ENCODE data around the gene TUBB3. TPM values are rescaled to one million over a fixed set of nuclear protein-coding genes. Genes with fewer than 3 reads are reported as not detected.
A peak's percentile ranks its signal among the peaks of the same experiment; 100 is the strongest.

Gene TUBB3
- total RNA-seq, 1 donor from 2014 or later, result 833 TPM

GRCh38 chr16:89908236-89908635, 14.9 kb upstream of the TUBB3 start:
- TF ChIP-seq CTCF (conservative IDR thresholded peaks at IDR 0.05; ENCODE audit: low read depth, low read length), result no peak
- no peak for DNase-seq (ENCODE audit: low read depth)
- no peak overlapping the region for H3K4me3 ChIP-seq (ENCODE audit: low read depth, low read length)

GRCh38 chr16:89909777-89910716, 13.1 kb upstream of the TUBB3 start:
- DNase-seq (ENCODE audit: low read depth), result no peak
- TF ChIP-seq CTCF (conservative IDR thresholded peaks at IDR 0.05; ENCODE audit: low read depth, low read length), result peak; percentile 78
- no peak overlapping the region for H3K4me3 ChIP-seq (ENCODE audit: low read depth, low read length)

DNA sequence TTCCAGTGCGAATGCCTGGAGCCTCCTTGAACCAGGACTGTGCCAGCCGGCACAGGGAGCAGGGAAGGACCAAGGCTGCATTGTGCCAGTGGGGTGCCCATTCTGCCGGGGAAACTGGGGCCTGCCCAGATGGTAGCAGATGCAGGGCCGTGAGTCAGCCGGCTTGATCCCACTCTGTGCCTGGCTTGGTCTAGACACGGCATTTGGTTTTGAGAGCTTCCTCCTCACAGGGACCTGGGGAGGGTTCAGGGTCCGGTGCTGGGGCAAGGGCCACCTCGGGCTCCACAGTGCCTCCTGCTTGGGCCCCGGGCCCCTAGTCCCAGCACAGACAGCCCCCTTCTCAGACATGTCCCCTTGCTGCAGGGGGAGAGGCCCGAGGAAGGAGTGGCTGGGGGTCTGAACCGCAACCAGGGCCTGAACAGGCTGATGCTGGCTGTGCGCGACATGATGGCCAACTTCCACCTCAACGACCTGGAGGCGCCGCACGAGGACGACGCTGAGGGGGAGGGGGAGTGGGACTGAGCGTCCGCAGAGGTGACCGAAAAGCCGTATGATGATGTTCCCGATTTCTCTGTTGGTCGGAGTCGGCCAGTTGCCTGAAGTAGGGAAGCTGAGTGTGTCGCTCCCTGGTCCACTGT, 12.3 kb upstream of the TUBB3 start:
- no peak for DNase-seq (ENCODE audit: low read depth)
- no peak for TF ChIP-seq CTCF (conservative IDR thresholded peaks at IDR 0.05; ENCODE audit: low read depth, low read length)
- no peak overlapping the region for H3K4me3 ChIP-seq (ENCODE audit: low read depth, low read length)

GRCh38 chr16:89911375-89911774, 11.8 kb upstream of the TUBB3 start:
- TF ChIP-seq CTCF (conservative IDR thresholded peaks at IDR 0.05; ENCODE audit: low read depth, low read length), result no peak
- DNase-seq (ENCODE audit: low read depth), result no peak

DNA sequence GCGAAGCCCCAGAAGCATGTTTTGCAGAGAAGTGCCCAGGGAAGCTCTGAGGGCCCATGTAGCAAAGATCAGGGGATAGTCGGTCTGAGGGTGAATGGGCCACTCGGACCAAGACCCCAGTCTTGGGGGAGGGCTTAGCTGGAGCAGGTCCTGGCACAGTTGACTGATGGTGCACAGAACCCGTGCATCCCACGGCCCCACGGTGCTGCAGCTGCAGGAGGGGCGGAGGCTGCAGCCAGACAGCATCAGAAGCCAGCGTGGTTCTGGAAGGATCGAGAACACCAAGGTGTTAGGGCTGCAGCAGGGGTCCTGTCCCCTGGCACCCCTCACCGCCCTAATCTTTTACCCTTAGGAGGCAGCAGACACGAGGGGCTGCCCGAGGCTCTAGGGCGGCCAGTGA, 11.0 kb upstream of the TUBB3 start:
- DNase-seq (ENCODE audit: low read depth), result no peak
- no peak for TF ChIP-seq CTCF (conservative IDR thresholded peaks at IDR 0.05; ENCODE audit: low read depth, low read length)
- no peak overlapping the region for H3K4me3 ChIP-seq (ENCODE audit: low read depth, low read length)

More at GRCh38 chr16:89911375-89911774, 11.8 kb upstream of the TUBB3 start:
- no peak overlapping the region for H3K4me3 ChIP-seq (ENCODE audit: low read depth, low read length)

- DNase-seq (ENCODE audit: low read depth), result no peak
- no peak overlapping the region for H3K4me3 ChIP-seq (ENCODE audit: low read depth, low read length)
- TF ChIP-seq CTCF (conservative IDR thresholded peaks at IDR 0.05; ENCODE audit: low read depth, low read length), result no peak
These were observed 10.5 kb upstream of the TUBB3 start for GRCh38 chr16:89912627-89913026.

Data from epithelial cell of proximal tubule (primary cell).